ENCODE data around the gene CD300C.

GRCh38 chr17:74546586-74546985 is 671 bp upstream of the CD300C start:
- TF ChIP-seq CTCF (conservative IDR thresholded peaks at IDR 0.05; ENCODE audit: low read depth, low read length) (no peak), EZH2 (IDR thresholded peaks at IDR 0.05; ENCODE audit: borderline replicate concordance, low read depth, low read length, poor library complexity, severe bottlenecking) (no peak)
